Raji (cell line): ENCODE results near the gene TRDN.

ENCODE experiments used
- POLR2A ChIP-seq: IDR thresholded peaks from 2 replicates; pipeline ENCODE4 v1.6.1; 2011; ENCODE audit warnings: low read depth, low read length, control low read depth; ENCODE audit not compliant: insufficient read depth

The TRDN gene

DNA sequence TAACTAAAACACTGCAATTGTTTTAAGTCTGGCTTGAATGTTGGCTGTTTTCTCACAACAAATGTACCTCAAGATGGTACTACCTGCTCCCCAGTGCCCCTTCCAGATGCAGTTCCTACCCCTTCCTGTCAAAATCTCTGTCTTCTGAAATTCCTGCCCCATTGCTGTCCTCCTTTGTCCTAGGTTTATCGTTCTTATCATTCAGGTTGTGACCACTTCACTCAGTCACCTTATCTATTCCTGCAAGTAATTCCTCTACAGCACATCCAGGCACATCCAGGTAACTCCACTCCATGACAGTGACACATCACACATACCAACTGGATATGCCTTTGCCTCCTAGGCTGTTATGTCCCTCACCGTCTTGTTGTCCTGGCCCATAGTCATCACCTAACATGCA, 90.2 kb downstream of the TRDN start:
- no peak for TF ChIP-seq POLR2A

DNA sequence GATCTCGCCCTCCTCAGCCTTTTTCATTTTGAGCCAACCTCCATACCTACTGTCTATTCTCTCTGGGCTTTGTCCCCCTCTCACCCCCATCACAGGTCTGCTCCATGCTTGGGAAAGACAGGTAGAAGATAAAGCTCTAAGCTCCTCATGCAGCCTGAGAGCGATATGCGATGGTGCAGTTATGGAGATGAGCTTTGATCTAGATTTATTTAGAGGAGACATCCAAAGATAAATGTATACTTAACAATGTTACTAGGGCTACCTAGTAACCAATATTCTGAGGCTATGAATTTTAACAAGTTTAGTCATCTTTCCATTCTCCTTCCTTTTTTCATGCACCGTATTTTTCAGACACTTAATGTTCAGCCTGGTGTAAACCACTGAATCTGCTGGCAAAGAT, 95.3 kb downstream of the TRDN start:
- TF ChIP-seq POLR2A, result no peak

GRCh38 chr6:123533862-123534648, 102.7 kb downstream of the TRDN start:
- TF ChIP-seq POLR2A, result no peak

- no peak for TF ChIP-seq POLR2A
These were observed 106.9 kb downstream of the TRDN start for GRCh38 chr6:123529843-123530242.

DNA sequence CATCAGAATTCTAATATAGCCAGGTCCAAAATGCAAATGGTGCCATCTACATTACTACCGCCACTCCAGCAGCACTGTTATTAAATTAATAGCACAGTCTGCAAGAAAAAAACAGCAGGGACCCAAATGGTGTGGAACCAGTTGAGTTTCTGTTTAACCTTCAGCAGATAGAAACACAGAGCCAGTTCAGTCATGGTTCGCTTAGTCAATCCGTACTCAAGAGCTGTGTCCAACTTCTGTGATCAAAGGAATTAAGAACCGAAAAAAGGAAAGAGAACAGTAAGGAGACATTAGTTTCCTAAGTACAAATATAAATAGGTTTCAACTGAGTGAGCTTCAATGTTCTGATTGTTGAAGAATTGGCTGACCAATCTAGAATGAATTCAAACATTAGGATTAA, 107.7 kb downstream of the TRDN start:
- no peak for TF ChIP-seq POLR2A

- TF ChIP-seq POLR2A, result no peak
These were observed 109.3 kb downstream of the TRDN start for GRCh38 chr6:123527406-123527805.

DNA sequence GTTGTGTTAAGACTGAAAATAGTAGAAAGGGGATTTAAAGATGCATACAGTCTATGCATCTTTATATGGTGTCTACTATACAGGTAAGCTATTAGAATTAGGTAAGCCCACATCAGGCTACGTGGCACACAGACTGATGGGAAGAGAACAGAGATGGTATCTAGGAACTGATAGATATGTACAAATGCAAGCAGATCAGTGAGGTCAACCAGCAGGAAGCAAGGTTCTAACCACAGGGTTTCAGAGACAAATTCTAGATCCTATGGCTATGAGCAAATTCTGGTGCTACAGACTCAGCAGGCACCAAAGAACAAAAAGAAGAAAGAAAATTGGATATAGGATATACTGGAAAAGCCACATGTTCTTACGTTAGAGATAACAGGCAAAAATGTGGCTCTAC, 110.6 kb downstream of the TRDN start:
- TF ChIP-seq POLR2A, result no peak

GRCh38 chr6:123524781-123525180, 112.0 kb downstream of the TRDN start:
- TF ChIP-seq POLR2A, result no peak

- no peak for TF ChIP-seq POLR2A
These were observed 116.5 kb downstream of the TRDN start for GRCh38 chr6:123520217-123520616.

DNA sequence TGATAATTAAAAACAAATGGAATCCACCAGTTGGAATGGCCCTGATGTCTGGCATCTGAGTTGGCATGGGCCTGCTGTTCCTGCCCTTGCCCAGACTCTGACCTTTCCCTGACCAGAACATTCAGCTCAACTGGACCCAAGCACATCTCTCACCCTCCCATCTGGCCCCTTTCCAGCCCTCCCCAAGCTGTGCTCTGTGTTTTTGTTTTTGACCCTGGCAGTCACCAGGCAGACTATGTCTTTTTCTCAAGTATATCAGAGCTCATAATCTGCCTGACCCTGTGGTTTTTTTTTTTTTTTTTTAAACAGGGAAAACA, 117.6 kb downstream of the TRDN start:
- no peak for TF ChIP-seq POLR2A

DNA sequence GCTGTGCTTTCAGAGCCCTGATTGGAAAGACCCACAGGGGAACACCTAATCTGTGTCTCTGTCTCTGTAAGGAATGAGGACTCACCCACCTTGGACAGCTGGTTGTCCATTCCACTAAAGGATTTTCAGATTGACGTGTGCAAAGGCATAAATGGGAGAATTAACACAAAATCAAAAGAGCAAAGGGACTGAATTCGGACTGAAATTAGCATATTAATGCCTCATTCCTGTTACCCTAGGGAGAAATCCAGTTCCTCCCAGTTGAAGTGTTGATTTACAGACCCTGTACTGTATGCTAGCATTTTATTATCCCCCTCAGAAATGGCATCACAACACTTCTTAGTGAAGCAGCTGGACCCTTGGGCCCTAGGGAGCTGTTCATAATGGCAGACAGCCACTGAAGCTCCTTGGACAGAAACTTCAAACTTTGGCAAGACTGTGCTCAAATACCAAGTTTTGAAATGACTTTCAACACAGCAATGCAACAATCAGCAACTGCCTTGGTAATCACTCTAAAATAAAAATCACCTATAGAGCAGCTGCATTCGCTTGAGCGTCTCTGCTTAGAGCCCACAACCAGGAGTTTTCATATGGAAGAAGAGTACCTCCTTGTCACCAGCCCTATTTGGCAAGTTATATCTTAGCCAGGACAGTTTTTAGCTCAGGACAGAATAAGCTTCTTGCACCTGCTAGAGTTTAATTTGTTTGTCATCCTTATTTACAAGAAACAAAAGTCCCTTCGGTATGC, 118.1 kb downstream of the TRDN start:
- TF ChIP-seq POLR2A, result no peak

- no peak for TF ChIP-seq POLR2A
These were observed 121.0 kb downstream of the TRDN start for GRCh38 chr6:123515715-123516114.

DNA sequence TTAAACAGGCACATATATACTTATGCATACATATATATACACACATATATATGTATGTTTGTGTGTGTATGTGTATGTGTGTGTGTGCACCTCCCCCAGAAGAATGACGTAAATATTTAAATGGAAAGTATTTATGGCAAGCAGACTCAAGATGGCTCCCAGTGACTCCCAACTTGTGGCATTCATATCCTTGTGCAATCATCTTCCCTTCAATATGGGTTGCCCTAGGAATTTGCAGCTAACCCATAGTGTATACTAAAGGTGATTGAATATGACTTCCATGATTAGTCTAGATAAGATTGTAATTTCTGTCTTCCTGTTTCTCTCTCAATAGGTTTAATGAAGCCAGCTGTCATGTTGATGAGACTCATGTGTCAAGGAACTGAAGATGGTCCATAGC, 127.6 kb downstream of the TRDN start:
- TF ChIP-seq POLR2A, result no peak

GRCh38 chr6:123508290-123508689, 128.5 kb downstream of the TRDN start:
- TF ChIP-seq POLR2A, result no peak

- TF ChIP-seq POLR2A, result no peak
These were observed 129.2 kb downstream of the TRDN start for GRCh38 chr6:123507582-123507981.

DNA sequence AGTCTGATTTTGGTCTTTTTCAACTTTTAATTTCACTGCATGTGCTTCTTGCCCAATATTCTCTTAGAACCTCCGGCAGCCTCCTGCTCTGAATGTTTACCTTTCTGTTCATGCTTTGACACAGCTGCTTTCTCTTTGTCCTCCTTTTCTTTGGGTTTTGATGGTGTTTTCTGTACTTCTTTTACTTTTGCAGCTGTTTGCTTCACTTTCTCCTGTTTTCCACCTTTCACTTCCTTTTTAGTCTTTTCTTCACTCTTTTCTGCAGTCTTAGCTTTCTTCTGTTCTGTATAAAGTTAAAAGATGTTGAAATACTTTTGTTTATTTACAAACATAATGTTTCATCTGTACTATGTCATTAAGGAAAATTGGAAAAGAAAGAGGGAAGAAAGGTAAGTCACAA, 133.1 kb downstream of the TRDN start:
- no peak for TF ChIP-seq POLR2A

DNA sequence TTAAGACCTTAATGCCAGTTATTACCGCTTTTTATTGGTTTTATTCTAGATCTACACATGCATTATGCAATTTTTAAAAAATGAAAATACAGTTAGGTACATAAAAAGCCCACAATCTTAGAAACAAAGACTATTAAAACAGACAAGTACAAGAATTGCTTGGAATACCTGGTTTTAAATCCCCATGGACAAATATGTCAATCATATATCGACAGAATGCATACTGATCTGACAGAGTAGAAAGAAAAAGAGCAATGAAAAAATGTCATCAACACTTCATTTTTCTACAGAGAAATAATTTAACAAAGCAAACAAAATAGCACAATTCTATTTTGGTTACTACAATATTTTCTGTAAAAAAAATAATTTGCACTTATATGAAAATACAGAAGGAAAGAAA, 139.7 kb downstream of the TRDN start:
- no peak for TF ChIP-seq POLR2A

DNA sequence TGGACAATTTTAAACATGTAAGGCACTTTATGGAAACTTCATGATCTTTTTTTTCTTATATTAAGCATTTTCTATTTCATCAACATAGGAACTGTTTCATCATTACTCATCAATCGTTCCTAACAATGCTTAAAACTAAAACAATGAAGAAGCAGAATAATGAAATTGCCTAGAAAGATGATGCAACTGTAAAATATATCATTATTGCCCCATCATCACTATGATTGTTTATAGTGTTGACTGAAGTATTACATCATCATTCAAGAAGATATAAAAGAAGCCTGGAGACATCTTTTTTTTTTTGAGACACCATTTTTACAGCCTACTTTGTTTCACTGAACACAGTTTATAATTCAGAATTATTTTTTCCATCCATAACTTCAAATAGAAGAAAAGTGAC, 147.2 kb downstream of the TRDN start:
- TF ChIP-seq POLR2A, result no peak

DNA sequence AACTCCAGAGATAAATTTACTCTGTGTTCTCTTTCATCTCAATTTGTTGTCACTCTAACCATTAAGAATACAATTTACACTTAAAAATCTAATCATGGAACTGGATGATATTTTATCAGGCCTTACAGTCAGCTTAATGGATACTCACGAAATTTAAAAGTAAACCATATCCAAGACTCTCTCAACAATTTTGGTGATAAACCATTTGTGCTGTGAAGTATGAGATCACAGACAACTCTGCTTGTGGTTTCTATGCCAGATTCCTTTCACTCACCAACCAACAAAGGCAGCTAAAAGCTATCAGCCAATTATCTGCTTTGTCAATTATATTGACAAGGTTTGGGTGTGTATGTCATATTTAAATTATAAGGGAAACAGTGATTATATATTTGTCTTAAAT, 155.8 kb downstream of the TRDN start:
- TF ChIP-seq POLR2A, result no peak
